Stimulated activated naive CD8-positive, alpha-beta T cell treated with anti-CD3 and anti-CD28 coated beads, Interleukin-15, amount 100 ng/mL, for 72 hours (primary cell): Measurements from ENCODE around the gene NR3C2.

Experiments used
- ATAC-seq: fragments of 150-1000 bp; cut with Tn5 transposase; 2 replicates; pipeline ENCODE4 v1.10.0; 2021; ENCODE audit warnings: mild to moderate bottlenecking, moderate library complexity
- DNase-seq, 2 donors: peaks; one replicate each; pipeline ENCODE4 v3.0.0; 2021 to 2022
- H3K27ac Mint-ChIP-seq, 2 donors: one replicate each; pipeline ENCODE4 v1.8.0; 2022; ENCODE audit warnings: mild to moderate bottlenecking in 2 of 2, mixed read lengths in 2 of 2, moderate library complexity in 2 of 2
- H3K27me3 Mint-ChIP-seq: one replicate; pipeline ENCODE4 v1.8.0; 2022; ENCODE audit warnings: mixed read lengths
- H3K4me1 Mint-ChIP-seq: one replicate; pipeline ENCODE4 v1.8.0; 2022; ENCODE audit warnings: mild to moderate bottlenecking, mixed read lengths
- H3K4me3 Mint-ChIP-seq, 2 donors: one replicate each; pipeline ENCODE4 v1.8.0; 2022; ENCODE audit warnings: mild to moderate bottlenecking in 2 of 2, mixed read lengths in 2 of 2, moderate library complexity in 1 of 2
- H3K9me3 Mint-ChIP-seq, 2 donors: one replicate each; pipeline ENCODE4 v1.8.0; 2022; ENCODE audit warnings: mixed read lengths in 2 of 2

Gene NR3C2

GRCh38 chr4:148441986-148442831 lies at the start of gene NR3C2:
NR3C2 (minus strand) TSS chr4:148442414.
- peak; percentile 90 for ATAC-seq
- Mint-ChIP-seq H3K27me3 (no peaks in the 10 kb centered on the region), H3K4me3 (peak within 1 kb of the TSS; percentile 95 to 100), H3K9me3 (no peaks in the 10 kb centered on the region), H3K27ac (peak within 1 kb of the TSS; percentile 98 to 99), H3K4me1 (peaks cover 55% of the 10 kb centered on the region)
- DNase-seq = peak; percentile 94 to 97

DNA sequence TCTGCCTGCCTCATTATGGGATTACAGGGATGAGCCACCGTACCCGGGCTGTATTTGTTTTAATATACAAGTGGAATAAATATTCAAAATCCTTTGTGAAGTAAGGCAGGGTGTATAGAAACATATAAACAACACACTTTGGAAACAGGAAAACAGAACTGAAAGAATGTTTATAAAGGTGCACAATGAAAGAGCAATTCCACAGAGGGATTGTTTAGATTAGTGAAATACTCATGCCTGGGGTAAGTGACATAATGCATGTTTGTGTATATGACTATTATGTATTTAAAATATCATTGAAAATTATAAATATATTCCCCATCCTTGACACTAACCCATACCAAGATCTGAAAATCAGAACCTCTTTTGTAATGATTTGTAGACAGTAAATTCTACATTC lies 45.0 kb upstream of the NR3C2 start:
- Mint-ChIP-seq H3K9me3 (peaks cover 10% of the 10 kb centered on the region in 2 donors), H3K4me3 (no peak overlapping the region), H3K4me1 (no peaks in the 10 kb centered on the region), H3K27ac (no peak overlapping the region), H3K27me3 (no peaks in the 10 kb centered on the region)
- DNase-seq (no peak), ATAC-seq (no peak)

GRCh38 chr4:148481636-148482035 lies 39.4 kb upstream of the NR3C2 start:
- no peak for ATAC-seq
- peaks cover 10 to 14% of the 10 kb centered on the region in 2 donors for H3K9me3 Mint-ChIP-seq

DNA sequence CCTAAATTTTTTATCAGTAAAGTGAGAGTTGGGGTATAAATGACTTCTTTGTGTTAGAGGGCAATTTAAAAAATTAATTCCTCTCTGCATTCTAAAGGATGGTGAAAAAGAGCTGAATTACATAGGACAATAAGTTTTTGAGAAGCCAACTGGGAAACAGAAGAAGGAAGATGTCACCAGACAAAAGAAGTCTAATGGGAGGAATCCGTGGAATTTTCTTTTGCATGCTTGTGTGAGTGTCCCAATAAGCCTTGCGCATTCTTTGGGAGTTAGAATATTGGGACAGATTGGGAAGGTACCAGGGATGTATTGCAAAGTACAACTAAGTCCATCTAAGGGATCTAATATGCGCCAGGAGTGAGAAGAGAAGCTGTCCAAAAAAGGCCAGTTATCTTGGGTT lies 35.1 kb upstream of the NR3C2 start:
- Mint-ChIP-seq H3K27me3 (no peaks in the 10 kb centered on the region), H3K4me3 (no peak overlapping the region), H3K27ac (no peak overlapping the region), H3K9me3 (peaks cover 0 to 11% of the 10 kb centered on the region in 2 donors), H3K4me1 (no peaks in the 10 kb centered on the region)
- no peak for DNase-seq
- ATAC-seq = no peak

More at GRCh38 chr4:148481636-148482035, 39.4 kb upstream of the NR3C2 start:
- H3K27ac Mint-ChIP-seq = no peak overlapping the region
- H3K4me1 Mint-ChIP-seq = no peaks in the 10 kb centered on the region
- H3K4me3 Mint-ChIP-seq = no peak overlapping the region
- DNase-seq = no peak
- no peaks in the 10 kb centered on the region for H3K27me3 Mint-ChIP-seq

DNA sequence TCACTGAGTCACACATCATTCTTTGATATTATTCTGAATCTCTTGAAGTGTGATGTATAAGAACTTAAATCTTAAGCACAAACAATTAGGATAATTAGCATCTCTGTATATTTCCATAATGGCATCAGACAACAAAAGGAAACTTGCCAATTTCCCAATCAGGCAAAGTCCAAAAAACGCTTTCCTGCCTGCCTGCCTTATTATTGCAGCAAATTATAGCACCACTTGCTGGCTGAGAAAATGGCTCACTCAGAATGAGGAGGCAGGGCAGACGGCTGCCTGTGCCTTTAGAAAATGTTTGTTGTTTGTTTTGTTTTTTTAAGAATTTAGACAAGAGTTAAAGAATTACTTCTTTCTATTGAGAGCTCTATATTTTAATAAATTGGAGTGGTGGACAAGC lies 27.7 kb upstream of the NR3C2 start:
- no peak overlapping the region for H3K27ac Mint-ChIP-seq
- H3K4me1 Mint-ChIP-seq = no peaks in the 10 kb centered on the region
- H3K27me3 Mint-ChIP-seq = no peaks in the 10 kb centered on the region
- no peaks in the 10 kb centered on the region for H3K9me3 Mint-ChIP-seq
- DNase-seq (no peak), ATAC-seq (no peak)
- no peak overlapping the region for H3K4me3 Mint-ChIP-seq

DNA sequence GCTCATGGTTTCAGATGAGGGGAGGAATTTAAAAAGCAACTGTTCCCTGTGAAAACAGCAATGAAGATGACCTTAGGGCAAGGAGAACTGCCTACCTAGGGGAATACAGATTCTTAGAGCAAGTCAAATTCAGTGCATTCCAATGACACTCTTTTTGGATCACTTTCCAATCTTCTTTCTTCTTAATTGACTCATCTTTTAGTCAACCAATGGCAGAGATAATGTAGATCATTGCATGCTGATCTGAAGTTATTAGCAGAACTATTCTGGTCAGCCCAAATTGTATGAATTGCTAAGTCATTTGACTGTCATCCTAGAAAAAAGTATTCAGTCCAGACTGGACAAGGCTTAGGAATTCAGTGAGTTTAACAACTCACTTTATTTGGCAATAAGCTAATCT lies 12.6 kb upstream of the NR3C2 start:
- H3K9me3 Mint-ChIP-seq = no peaks in the 10 kb centered on the region
- no peak for DNase-seq
- ATAC-seq = no peak

DNA sequence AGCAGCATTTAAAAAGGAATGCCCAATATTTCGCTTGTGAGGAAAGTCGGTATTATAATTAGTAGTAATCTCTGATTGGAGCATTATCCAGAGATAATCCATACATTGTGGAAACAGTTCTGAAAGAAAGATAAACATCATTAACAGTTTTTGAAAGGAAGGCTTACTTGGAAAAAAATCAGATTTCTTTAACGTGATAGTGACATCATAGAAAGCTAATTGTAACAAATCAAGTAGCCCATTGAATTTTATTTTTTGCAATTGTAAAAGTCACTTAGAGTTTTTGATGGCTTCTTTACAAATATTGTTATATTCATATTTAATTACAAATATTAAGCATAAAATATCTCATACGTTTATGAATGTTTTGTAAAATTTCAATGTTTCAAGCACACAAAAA lies 11.6 kb upstream of the NR3C2 start:
- H3K27ac Mint-ChIP-seq = no peak overlapping the region
- H3K9me3 Mint-ChIP-seq = no peaks in the 10 kb centered on the region
- ATAC-seq (no peak), DNase-seq (no peak)
- no peaks in the 10 kb centered on the region for H3K27me3 Mint-ChIP-seq
- no peaks in the 10 kb centered on the region for H3K4me1 Mint-ChIP-seq
- H3K4me3 Mint-ChIP-seq = no peak overlapping the region

More for the DNA sequence above, 12.6 kb upstream of the NR3C2 start:
- no peak overlapping the region for H3K4me3 Mint-ChIP-seq
- no peaks in the 10 kb centered on the region for H3K4me1 Mint-ChIP-seq
- no peak overlapping the region for H3K27ac Mint-ChIP-seq
- no peaks in the 10 kb centered on the region for H3K27me3 Mint-ChIP-seq

- Mint-ChIP-seq H3K27me3 (no peaks in the 10 kb centered on the region), H3K4me3 (no peak overlapping the region), H3K27ac (no peak overlapping the region), H3K4me1 (no peaks in the 10 kb centered on the region), H3K9me3 (no peaks in the 10 kb centered on the region)
- ATAC-seq (no peak), DNase-seq (no peak)
Measured at GRCh38 chr4:148452970-148453369, 10.8 kb upstream of the NR3C2 start.

DNA sequence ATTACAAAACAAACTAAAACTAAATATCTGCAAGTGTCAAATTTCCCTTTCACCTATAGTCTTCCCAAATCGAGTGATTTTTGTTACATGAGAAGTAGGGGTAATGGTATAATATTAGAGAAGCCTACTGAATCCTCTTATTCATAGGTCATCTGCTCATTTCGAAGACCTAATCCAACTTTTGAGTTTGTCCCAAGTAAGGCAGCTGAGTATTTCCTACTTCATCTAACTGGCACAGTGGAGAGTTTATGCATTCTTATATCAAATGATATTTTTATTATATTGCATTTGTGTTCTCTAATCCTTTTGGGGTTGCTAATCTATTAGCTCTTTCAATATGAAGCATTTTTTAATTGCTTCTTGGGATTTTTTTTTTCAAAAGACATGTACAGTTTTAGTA lies 7.7 kb upstream of the NR3C2 start:
- Mint-ChIP-seq H3K27me3 (no peaks in the 10 kb centered on the region), H3K4me1 (peaks cover 23% of the 10 kb centered on the region), H3K9me3 (no peaks in the 10 kb centered on the region), H3K4me3 (no peak overlapping the region), H3K27ac (no peak overlapping the region)
- no peak for ATAC-seq
- no peak for DNase-seq

DNA sequence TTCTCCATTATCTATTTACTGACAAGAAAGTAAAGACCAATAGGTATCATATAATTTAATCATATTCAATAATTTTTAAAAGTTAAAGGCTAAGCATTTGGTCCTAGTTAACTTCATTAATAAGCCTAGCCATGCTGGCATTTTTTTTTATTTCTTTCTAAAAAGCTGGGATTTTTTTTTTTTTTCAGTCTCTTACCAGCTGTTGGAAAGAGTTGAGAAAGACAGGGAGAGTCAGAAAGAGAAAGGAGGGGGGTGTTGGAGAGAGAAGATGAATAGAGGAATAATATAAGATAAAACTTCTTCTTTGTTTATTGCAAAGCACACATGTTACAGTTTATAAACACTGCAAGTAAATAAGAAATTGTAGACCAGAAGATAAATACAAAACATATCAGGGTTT lies 5.9 kb upstream of the NR3C2 start:
- no peak for DNase-seq
- Mint-ChIP-seq H3K9me3 (no peaks in the 10 kb centered on the region), H3K27me3 (no peaks in the 10 kb centered on the region), H3K27ac (no peak overlapping the region), H3K4me1 (peaks cover 23% of the 10 kb centered on the region), H3K4me3 (no peak overlapping the region)
- no peak for ATAC-seq

DNA sequence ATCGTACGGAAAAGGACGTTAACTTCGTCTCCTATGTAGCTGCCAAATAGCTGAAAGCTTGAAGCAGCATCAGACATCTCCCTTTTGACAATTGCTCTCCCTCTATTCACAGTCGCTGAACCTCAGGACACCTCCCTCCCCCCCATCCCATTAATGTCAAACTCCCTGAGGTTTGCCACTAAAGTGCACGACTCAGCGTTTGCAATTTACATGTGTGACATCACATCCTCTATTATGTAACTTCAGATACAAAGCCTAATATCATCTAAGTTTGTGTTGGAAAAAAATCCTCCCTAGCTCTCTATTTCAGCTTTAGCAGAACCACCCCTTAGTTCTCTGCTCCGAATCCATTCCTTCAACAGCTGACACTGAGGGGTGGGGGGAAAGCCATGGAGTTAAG lies 5.5 kb upstream of the NR3C2 start:
- no peak overlapping the region for H3K27ac Mint-ChIP-seq

DNA sequence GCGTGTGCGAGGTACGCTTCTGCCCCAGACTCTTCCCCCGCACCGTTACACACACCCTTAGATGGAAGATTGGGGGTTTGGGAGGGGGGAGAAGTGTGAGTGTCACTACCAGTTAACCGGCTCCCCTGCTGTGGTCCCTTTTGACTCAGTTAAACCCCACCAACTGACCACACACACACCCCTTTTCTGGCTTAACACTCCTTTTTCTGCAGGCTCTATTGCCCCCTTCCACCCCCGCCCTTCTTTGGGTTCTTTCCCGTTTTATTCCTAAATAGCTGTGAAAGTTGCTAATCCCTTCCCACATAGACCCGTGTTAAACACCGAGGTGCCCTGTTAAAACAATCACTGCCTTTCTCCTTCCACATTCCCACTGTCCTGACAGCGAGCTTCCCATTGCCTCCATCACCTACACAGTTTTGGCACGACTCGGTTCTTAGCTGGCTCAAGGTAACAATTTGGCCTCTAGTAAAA lies 3.7 kb upstream of the NR3C2 start:
- ATAC-seq (peak; percentile 6), DNase-seq (peak in 1 of 2 donors; percentile 41)
- Mint-ChIP-seq H3K4me3 (peak overlapping the region; percentile 76 to 77), H3K27ac (peak overlapping the region; percentile 84 to 91), H3K4me1 (peaks cover 28% of the 10 kb centered on the region), H3K9me3 (no peaks in the 10 kb centered on the region), H3K27me3 (no peaks in the 10 kb centered on the region)

More for the DNA sequence above, 5.5 kb upstream of the NR3C2 start:
- Mint-ChIP-seq H3K4me1 (peaks cover 23% of the 10 kb centered on the region), H3K27me3 (no peaks in the 10 kb centered on the region), H3K9me3 (no peaks in the 10 kb centered on the region), H3K4me3 (no peak overlapping the region)
- DNase-seq = no peak
- ATAC-seq = no peak

DNA sequence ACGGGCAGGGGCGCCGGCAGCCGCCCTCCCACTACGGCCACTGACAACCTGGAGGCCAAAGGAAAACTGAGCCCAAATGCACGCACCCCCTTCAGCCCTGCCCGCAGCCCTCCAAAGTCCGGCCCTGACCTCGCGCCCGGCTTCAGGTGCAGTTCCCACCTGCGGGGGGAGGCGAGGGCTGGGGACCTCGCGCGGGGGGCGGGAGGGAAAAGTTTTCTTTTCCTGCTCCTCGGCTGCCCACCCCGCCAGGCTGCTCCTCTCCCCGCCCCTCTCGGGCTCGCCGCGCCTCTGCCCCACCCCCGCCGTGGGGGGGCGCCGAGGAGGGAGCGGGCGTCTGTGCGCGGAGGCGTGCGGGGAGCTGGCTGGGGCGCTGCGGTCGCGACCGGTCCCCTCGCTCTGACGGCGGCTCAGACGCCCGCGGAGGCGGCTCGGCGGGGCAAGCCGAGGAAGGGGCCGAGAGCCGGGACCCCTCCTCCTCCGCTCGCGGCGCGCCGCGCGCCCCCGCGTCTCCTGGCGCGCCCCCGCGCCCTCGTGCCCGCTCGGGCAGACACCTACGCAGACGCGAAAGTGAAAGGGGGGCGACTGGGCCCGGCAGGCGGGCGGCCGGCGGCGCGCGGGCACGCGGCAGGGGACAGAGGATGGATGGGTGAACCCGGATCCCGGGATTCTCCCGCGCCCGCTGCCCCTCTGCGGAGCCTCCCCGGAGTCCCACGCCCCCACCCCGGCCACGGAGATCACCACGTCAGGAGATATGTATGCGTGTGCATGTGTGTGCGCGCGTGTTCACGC lies 3.1 kb upstream of the NR3C2 start:
- peak; percentile 68 to 72 for DNase-seq
- peaks cover 34% of the 10 kb centered on the region for H3K4me1 Mint-ChIP-seq
- H3K27ac Mint-ChIP-seq = peak overlapping the region; percentile 84 to 91
- peak; percentile 18 for ATAC-seq
- peak overlapping the region; percentile 76 to 77 for H3K4me3 Mint-ChIP-seq
- no peaks in the 10 kb centered on the region for H3K9me3 Mint-ChIP-seq
- no peaks in the 10 kb centered on the region for H3K27me3 Mint-ChIP-seq

DNA sequence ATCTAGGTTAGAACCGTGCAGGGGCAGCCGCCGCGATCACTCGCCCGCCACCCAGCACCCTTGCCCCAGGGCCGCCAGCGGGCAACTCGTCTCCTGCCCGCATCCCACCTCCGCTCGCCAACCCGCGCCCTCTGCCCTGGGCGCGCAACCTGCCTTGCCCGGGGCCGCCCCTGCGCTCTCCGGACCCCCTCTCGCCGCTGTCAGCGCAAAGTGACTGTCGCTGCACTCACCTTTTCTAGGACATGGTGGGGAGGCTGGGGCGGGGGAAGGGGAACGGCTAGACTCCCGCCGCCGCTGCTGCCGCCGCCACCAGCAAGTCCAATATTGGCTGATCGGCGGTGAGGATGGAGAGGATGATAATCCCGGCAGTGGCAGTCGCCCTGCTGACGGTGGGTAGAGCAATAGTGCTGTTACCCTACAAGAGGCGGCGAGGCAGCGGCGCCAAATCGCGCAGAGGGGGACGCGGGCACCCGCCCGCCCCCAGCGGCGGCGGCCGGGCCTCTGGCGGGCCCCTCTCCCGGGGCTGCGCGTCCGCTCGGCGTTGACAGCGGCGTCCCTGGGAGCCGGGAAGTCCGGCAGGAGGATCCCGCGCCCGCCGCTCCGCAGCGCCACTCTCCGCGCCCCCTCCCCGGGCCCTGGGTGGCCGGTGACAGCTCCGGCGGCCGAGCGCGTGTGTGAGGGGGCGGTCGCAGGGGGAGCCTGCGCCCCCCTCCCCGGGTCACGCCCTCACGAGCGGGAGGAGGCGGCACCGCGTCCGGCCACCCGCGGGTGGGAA lies 2.3 kb upstream of the NR3C2 start:
- H3K9me3 Mint-ChIP-seq = no peaks in the 10 kb centered on the region
- peak overlapping the region; percentile 95 to 100 for H3K4me3 Mint-ChIP-seq
- DNase-seq (peak; percentile 51 to 57), ATAC-seq (peak; percentile 3)
- peak overlapping the region; percentile 69 to 80 for H3K27ac Mint-ChIP-seq
- H3K4me1 Mint-ChIP-seq = peaks cover 42% of the 10 kb centered on the region
- no peaks in the 10 kb centered on the region for H3K27me3 Mint-ChIP-seq

GRCh38 chr4:148443512-148444295 lies 1.5 kb upstream of the NR3C2 start:
- Mint-ChIP-seq H3K9me3 (no peaks in the 10 kb centered on the region), H3K27me3 (no peaks in the 10 kb centered on the region), H3K4me1 (peaks cover 48% of the 10 kb centered on the region), H3K4me3 (peak overlapping the region; percentile 95 to 100), H3K27ac (peak overlapping the region; percentile 98 to 99)
- peak; percentile 2 for ATAC-seq
- peak; percentile 47 to 52 for DNase-seq
